Activated naive CD4-positive, alpha-beta T cell treated with anti-CD3 and anti-CD28 coated beads, Interleukin-2, amount 50 U/mL, for 16 hours (primary cell): ENCODE data around the gene RALGAPA1.
"Not testable (repeated sequence)": the region's sequence is repeated elsewhere in the genome, so short reads cannot be mapped to it uniquely, and the experiment has no call there.

Experiments
- DNase-seq: peaks from one replicate; pipeline ENCODE4 v3.0.0-alpha.2; 2020

Gene RALGAPA1

DNA sequence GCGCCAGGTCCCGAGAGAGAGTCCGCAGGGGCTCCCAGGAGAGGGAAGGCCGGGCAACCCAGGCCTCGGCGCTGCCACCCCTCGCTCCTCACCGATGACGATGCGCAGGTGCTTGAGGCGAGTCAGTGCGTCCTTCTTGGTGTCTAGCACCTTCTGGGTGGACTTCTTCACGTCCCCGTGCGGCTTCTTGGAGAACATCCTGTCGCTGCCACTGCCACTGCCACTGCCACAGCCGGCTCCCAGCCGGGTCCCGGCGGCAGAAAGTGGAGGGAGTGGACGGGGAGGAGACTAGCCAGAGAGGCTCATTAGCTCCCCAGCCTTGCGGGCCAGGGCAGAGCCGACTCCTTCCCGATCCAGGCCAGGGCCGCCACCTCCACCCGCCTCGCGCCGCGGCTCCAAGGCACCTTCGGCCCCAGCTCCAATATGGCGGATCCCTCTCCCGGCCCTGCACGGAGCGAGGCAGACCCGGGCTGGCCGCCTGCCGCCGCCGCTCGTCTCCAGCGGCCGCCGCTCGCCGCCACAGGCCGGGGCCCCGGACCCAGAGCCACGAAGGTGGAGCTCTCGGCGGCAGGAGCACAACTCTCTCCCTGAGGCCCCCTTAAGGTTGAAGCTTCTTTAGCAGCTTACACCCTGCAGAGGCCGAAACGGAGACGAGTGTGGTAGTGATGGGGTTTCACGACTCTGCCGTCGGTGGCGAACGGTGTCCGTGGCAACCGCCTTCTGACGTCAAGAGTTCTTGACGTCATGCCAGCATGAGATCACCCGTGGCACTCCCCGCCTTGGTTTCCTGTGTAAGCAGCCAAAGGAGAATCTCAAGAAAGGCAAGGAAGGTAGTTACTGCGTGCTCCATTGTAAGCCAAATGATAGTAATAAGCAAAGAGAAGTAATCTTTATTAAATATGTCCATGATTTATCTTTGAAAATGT lies at the start of gene RALGAPA1:
Gene RALGAPA1 (minus strand): TSS at position 658 of the 926 bp plus-strand sequence. CDS start 460 bp downstream, at position 198.
- peak; percentile 90 for DNase-seq

DNA sequence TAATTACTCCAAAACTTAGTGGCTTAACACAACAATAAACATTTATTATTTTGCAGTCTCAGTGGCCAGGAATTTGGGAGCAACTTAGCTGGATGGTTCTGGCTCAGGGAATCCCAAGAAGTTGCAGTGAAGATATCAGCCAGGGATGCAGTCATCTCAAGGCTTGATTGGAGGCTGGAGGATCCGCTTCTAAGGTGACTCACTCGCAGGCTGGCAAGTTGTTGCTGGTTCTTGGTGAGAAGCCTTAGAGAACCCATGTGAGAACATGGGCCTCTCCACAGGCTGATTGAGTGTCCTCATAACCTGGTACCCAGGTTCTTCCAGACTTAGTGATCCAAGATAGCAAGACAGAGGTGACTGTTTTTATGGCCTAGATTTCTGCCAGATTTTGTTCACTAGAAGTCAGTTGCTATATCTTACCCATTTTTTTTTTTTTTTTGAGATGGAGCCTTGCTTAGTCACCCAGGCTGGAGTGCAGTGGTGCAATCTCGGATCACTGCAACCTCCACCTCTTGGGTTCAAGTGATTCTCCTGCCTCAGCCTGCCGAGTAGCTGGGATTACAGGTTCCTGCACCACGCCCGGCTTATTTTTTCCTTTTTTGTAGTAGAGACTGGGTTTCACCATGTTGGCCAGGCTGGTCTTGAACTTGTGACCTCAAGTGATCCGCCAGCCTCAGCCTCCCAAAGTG lies 49.6 kb upstream of the RALGAPA1 start:
- no peak for DNase-seq

DNA sequence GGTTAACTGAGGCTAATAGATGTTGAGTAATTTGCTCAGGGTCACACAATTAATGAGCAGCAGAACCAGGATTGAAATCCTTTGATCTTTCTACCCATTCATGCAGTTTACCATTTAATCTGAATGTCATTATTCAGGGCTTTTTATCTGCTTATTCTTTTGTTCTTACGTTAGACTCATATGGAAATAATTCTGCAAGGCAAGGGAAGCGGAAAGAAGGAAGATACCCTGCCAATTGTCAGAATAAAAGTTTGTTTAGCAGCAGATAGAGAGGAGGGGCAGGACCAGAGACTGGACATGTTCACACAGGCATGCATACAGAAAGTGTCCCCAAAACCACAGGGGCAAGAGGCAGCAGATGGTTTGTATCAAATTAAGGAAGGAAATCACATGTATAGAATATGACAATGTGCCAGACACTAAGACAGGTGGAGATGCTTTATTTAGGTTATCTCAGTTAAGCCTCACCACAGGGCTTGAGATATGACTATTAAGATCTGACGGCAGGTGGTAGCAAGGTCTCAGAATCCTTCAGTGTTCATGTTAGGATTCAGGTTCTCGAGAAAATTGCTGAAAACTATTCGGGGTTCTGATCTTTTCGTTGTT lies 46.9 kb upstream of the RALGAPA1 start:
- no peak for DNase-seq

DNA sequence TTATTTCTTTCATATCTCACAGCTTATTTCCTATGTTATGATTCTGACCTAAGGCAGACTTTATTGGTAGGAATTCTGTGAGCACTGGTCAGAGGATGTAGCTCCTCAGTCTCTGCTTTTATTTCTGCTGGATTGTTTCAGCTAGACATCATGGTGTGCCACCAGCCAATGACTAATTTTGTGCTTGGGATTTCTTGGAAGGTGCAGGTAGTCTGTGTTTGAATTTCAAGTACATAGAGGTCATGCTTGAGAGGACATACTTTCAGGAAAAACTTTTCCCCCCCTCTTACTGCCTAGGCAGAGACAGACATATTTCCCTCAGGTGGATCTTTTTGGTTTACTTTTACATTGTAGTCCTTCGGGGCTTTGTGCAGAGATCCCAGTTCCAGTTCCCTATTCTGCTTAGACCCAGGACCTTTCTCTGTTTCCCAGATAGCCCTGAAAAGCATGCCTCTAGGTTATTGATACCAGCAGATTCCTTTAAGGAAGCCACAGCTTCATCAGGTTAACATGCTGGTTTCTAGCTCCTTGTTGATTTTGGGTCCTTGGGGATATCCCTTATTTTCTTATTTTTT lies 45.7 kb upstream of the RALGAPA1 start:
- DNase-seq: no peak

DNA sequence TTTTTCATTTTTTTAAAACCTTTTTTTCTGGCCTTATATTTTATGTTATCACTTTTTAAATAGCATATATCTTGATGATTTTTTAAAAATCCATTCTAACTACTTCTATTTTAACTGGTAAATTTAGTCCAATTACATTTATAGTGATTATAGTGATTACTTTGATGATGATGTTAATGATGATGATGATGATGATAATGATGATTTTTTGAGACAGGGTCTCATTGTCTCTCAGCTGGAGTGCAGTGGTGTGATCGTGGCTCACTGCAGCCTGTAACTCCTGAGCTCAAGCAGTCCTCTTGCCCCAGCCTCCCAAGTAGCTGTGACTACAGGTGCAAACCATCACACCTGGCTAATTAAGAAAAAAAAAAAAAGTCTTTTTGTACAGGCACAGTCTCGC lies 44.1 kb upstream of the RALGAPA1 start:
- no peak for DNase-seq

DNA sequence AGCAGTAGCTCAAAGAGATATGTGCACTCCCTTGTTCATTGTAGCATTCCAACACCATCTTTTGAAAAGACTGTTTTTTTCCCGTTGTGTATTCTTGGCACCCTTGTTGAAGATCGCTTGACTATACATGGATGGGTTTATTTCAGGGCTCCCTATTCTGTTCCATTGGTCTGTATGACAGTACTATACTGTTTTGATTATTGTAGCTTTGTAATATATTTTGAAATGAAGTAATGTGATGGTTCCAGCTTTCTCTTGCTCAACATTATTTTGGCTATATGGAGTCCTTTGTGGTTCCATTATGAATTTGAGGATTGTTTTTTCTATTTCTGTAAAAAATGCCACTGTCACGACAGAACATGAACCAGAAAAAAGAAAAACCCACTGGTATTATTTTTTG lies 42.7 kb upstream of the RALGAPA1 start:
- no peak for DNase-seq

DNA sequence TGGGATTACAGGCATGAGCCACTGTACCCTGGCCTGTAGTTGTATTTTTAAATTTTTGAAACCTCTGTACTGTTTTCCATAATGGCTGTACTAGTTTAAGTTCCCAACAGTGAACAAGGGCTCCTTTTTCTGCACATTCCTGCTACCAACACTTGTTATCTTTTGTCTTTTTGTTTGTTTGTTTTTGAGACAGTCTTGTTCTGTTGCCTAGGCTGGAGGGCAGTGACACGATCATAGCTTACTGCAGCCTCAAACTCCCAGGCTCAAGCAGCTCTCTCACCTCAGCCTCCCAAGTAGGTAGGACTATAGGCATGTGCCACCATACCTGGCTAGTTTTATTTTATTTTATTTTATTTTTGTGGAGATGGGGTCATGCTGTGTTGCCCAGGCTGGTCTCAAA lies 40.0 kb upstream of the RALGAPA1 start:
- DNase-seq: no peak

DNA sequence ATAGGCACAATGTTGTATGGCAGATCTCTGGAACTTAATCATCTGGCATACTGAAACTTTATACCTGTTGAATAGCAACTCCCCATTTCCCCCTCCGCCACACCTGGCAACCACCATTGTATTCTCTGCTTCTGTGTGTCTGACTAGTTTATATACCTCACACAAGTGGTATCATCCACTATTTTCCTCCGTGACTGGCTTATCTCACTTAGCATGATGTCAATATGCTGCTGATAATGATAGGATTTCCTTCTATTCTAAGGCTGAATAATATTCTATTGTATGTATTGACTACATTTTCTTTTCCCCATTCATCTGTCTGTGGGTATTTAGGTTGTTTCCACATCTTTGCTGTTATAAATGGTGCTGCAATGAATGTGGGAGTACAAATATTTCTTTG lies 38.5 kb upstream of the RALGAPA1 start:
- DNase-seq: no peak

DNA sequence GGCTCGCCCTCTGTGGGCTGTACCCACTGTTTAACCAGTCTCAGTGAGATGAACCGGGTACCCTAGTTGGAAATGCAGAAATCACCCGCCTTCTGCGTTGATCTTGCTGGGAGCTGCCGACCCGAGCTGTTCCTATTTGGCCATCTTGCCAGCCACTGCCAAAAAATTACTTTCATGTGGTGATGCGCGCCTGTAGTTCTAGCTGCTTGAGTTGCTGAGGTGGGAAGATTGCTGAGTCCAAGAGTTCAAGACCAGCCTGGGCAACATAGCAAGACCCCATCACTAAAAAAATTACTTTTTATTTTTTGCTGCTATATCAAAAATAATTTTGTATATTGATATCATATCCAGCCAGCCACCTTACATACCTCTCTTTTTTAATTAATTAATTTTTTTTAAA lies 35.4 kb upstream of the RALGAPA1 start:
- DNase-seq: no peak

DNA sequence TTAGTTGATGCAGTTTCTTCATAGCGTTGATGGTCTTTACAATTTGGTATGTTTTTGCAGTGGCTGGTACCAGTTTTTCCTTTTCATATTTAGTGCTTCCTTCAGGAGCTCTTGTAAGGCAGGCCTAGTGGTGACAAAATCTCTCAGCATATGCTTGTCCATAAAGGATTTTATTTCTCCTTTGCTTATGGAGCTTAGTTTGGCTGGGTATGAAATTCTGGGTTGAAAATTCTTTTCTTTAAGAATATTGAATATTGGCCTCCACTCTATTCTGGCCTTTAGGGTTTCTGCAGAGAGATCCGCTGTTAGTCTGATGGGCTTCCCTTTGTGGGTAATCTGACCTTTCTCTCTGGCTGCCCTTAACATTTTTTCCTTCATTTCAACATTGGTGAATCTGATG lies 33.1 kb upstream of the RALGAPA1 start:
- not testable (repeated sequence) for DNase-seq

DNA sequence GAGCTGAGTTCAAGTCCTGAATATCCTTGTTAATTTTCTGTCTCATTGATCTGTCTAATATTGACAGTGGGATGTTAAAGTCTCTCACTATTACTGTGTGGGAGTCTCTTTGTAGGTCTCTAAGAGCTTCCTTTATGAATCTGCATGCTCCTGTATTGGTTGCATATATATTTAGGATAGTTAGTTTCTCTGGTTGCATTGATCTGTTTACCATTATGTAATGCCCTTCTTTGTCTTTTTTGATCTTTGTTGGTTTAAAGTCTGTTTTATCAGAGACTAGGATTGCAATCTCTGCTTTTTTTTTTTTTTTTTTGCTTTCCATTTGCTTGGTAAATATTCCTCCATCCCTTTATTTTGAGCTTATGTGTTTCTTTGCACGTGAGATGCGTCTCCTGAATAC lies 32.6 kb upstream of the RALGAPA1 start:
- DNase-seq: not testable (repeated sequence)

DNA sequence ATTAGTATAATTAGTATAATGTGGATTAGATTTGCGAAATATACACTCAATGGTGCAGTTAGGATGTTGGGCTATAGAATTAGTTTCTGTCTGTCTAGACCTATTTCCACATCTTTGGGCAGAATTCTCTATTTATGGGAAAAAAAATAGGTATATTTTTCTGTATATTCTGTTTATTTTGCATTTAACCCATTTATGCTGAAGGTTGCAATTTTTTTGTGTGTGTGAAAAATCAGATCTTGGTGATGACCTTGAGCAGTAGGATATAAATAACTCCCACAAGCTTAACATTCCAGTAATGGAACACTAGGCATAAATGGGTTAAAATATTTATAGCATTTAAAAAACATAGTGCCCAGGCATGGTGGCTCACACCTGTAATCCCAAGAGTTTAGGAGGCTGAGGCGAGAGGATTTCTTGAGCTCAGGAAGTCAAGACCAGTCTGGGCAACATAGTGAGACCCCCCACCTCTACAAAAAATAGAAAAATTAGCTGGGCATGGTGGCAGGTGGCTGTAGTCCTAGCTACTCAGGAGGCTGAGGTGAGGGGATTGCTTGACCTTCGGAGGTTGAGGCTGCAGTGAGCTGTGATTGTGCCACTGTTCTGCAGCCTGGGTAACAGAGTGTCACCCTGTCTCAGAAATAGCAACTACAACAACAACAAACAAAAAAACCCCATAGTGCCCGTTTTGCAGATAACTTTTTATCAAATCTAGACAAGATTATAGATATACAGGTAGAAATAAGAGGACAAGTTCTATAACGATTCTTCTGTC lies 26.3 kb upstream of the RALGAPA1 start:
- no peak for DNase-seq

DNA sequence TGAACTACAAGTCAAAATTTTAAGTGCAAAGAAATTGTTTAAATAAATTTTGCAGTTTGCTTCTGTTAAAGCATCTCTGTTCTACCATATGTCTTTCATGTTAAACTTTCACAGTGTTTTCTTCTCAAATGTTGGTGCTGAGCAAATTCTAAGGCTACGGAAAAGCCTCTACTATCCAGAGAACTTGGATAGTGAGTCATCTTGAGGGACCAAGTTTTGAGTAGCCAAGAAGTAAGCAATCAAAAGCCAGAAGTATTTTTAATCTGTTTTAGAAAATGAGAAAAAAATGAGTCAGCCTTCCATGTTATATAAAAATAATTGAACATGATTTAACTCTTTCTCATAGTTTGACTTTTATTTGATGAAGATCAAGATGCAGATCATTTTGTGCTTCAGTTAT lies 20.4 kb upstream of the RALGAPA1 start:
- no peak for DNase-seq

DNA sequence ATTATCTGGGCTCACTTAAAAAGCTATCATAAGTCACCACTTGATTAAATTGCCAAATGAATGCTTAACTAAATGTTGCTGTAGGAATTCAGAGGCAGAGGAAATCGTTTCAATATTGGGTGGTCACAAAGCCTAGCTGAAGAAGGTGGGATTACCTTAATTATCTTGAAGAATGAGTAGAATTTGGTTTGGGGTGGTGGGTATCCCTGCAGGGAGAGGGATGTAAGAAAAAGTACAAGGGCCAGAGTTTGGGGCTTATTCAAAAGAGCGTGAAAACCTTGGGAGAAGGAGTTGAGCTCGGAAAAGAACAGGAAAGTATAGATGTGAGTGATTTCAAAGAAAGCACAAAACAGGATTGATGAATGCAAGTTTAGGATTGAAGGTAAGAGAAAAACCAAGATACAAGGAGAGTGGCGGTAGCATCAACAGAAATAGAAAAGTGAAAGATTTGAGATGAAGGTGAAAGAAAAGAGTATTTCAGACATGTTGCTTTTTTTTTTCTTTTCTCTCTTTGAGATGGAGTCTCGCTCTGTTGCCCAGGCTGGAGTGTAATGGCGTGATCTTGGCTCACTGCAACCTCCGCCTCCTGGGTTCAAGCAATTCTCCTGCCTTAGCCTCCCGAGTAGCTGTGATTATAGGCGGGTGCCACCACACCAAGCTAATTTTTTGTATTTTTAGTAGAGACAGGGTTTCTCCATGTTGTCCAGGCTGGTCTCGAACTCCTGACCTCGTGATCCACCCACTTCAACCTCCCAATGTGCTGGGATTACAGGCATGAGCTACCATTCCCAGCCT lies 18.8 kb upstream of the RALGAPA1 start:
- DNase-seq: no peak

DNA sequence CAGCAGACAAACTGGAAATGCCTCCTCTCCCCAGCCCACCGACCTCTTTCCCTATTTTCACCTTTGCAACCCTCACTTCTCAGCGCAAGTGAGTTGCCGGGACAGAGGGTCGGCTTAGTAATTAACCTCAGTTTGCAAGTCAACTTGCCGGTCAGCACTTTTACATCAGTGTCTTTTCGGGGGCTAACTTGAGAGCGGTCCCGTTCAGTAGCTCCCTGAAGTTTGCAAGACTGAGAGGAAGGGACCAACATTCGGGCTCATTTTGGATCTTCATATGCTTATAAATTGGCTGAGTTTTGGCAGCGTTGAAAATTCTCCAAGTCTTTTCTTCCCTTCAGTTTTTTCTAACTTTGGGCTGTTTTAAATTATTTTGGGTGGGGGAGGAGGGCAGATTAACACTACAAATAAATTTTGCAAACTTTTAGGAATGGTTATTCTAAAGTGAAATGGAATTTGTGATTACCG lies 17.9 kb upstream of the RALGAPA1 start:
- no peak for DNase-seq

DNA sequence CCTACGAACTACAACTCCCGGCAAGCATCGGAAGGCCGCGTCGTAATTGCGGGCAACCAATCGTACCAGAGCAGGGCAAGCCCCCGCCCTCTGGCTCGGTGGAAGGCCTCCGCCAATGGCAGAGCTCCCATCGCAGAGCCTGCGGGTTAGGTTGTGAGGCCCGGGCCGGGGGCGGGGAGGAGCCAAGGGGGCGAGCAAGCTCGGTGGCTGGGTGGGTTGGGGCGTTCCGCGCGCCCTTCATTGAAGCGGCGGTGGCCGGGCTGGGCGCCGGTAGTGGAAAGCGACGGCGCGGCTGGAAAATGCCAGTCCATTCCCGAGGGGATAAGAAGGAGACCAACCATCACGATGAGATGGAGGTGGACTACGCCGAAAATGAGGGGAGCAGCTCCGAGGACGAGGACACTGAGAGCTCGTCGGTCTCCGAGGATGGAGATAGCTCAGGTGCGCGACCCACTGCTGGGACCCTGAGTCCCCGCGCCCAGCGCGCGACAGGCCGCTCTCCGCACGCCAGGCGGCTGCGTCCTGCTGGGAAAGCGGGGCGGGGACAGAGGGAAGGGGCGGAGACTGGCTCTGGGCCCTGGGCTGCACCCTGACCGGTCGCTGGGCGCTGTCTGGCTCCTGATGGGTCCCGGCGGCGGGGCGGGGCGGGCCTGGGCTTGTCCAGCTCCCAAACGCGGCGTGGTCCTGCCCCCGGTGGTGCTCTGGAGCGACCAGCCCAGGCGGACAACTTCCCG lies 17.3 kb upstream of the RALGAPA1 start, which contains the start of gene BRMS1L:
Gene BRMS1L (plus strand): TSS at position 121 of the 734 bp plus-strand sequence. CDS start 179 bp downstream, at position 300.
- DNase-seq: peak; percentile 98

DNA sequence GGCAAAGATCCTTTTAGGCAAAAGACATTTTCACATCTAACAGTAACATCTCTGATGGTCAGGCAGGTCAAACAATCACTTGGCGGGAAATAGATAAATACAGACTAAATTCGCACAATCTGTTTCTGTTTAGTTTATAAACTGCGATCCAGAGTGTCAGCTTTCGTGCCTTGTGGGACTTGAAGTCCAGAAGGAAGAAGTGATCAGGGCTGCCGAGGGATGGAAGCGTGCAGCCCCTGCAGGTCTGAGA lies 16.8 kb upstream of the RALGAPA1 start:
- DNase-seq: no peak

DNA sequence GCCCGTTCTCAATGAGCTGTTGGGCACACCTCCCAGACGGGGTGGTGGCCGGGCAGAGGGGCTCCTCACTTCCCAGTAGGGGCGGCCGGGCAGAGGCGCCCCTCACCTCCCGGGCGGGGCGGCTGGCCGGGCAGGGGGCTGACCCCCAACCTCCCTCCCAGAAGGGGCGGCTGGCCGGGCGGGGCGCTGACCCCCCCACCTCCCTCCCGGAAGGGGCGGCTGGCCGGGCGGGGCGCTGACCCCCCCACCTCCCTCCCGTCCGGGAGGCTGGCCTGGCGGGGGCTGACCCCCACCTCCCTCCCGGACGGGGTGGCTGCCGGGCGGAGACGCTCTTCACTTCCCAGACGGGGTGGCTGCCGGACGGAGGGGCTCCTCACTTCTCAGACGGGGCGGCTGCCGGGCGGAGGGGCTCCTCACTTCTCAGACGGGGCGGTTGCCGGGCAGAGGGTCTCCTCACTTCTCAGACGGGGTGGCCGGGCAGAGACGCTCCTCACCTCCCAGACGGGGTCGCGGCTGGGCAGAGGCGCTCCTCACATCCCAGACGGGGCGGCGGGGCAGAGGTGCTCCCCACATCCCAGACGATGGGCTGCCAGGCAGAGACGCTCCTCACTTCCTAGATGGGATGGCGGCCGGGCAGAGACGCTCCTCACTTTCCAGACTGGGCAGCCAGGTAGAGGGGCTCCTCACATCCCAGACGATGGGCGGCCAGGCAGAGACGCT lies 15.5 kb upstream of the RALGAPA1 start:
- not testable (repeated sequence) for DNase-seq

DNA sequence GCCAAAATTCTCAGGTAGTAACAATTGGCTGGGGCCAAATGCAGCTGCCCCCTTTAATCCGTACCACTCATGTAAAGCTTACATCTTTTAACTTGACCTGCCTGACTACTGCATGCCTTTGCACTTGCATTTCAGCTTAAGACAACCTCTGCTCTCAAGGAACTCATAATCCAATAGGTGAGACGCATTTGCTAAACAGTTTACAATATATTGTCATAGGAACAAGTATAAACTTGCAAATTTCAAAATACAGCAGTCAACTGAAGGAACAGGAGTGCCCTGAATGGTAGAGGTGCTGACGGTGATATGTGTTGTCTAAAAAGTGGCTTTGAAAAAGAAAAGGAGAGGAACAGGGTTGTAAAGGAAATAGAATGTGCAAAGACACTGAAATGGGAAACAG lies 13.4 kb upstream of the RALGAPA1 start:
- DNase-seq: no peak
